HepG2 (cell line): ENCODE results near the gene ACACA. TPM values are rescaled to one million over a fixed set of nuclear protein-coding genes. Genes with fewer than 3 reads are reported as not detected.

Source experiments
- ARID3A ChIP-seq: IDR thresholded peaks from 2 replicates; pipeline ENCODE4 v1.6.1; 2012; ENCODE audit warnings: low read depth, low read length, improper control_type of control experiment
- CENPX ChIP-seq: sonication (generic); formaldehyde crosslinking; IDR thresholded peaks from 2 replicates; pipeline ENCODE4 v1.9.0; 2021; ENCODE audit warnings: mild to moderate bottlenecking, missing genetic modification reagents, moderate library complexity
- ESRRA ChIP-seq: sonication (generic); formaldehyde crosslinking; IDR thresholded peaks from 2 replicates; pipeline ENCODE4 v1.5.1; 2020; ENCODE audit warnings: mild to moderate bottlenecking, low read depth, missing genetic modification reagents
- GTF3A ChIP-seq: sonication (generic); formaldehyde crosslinking; conservative IDR thresholded peaks from 2 replicates; pipeline ENCODE4 v1.4.0; 2020; ENCODE audit warnings: mild to moderate bottlenecking, missing genetic modification reagents
- KMT2A ChIP-seq: sonication (generic); formaldehyde crosslinking; IDR thresholded peaks from 2 replicates; pipeline ENCODE4 v1.4.0; 2020; ENCODE audit warnings: missing genetic modification reagents
- MXI1 ChIP-seq: IDR thresholded peaks from 3 replicates; pipeline ENCODE4 v1.6.1; 2012; ENCODE audit warnings: low read depth, low read length, inconsistent platforms, borderline replicate concordance
- NCOA1 ChIP-seq: sonication (generic); formaldehyde crosslinking; IDR thresholded peaks from 2 replicates; pipeline ENCODE4 v1.9.0; 2021; ENCODE audit warnings: missing genetic modification reagents
- PBX2 ChIP-seq: IDR thresholded peaks from 2 replicates; pipeline ENCODE4 v1.6.1; 2016; ENCODE audit warnings: control low read depth
- SATB2 ChIP-seq: sonication (generic); formaldehyde crosslinking; IDR thresholded peaks from 2 replicates; pipeline ENCODE4 v1.5.0; 2020; ENCODE audit warnings: missing genetic modification reagents
- SRY ChIP-seq: sonication (generic); formaldehyde crosslinking; IDR thresholded peaks from 2 replicates; pipeline ENCODE4 v1.8.0; 2022; ENCODE audit warnings: mild to moderate bottlenecking, missing genetic modification reagents
- YEATS4 ChIP-seq: sonication (generic); formaldehyde crosslinking; IDR thresholded peaks from 2 replicates; pipeline ENCODE4 v1.4.0; 2020; ENCODE audit warnings: missing genetic modification reagents, borderline replicate concordance
- ZNF430 ChIP-seq: sonication (generic); formaldehyde crosslinking; IDR thresholded peaks from 2 replicates; pipeline ENCODE4 v1.9.0; 2021; ENCODE audit warnings: mild to moderate bottlenecking, missing genetic modification reagents
- ZNF501 ChIP-seq: sonication (generic); formaldehyde crosslinking; IDR thresholded peaks from 2 replicates; pipeline ENCODE4 v1.5.1; 2020; ENCODE audit warnings: mild to moderate bottlenecking, moderate library complexity, missing genetic modification reagents
- ZNF614 ChIP-seq: IDR thresholded peaks from 2 replicates; pipeline ENCODE4 v1.6.1; 2018; ENCODE audit warnings: missing biosample characterization, missing genetic modification reagents, inconsistent platforms, borderline replicate concordance
- ZNF629 ChIP-seq: sonication (generic); formaldehyde crosslinking; conservative IDR thresholded peaks from 2 replicates; pipeline ENCODE4 v1.5.0; 2020; ENCODE audit warnings: missing genetic modification reagents
- polyA plus RNA-seq, 8 experiments: library from polyadenylated mRNA; depleted of rRNA in 3 of 8; stranded (reverse) in 7 of 8; unstranded in 1 of 8; fragments of >200 nt; fragmentation: Illumina TruSeq in 4 of 8; extraction: Trizol in 4 of 8; gene quantifications; 2 replicates each; pipeline versions ENCODE4 v1.2.1 to v1.2.3, GENCODE V29; 2011 to 2016; ENCODE audit warnings: low read depth in 4 of 8, missing spikeins in 1 of 8, mixed read lengths in 1 of 8; ENCODE audit not compliant: insufficient read depth in 1 of 8
- total RNA-seq, 5 experiments: library from RNA; depleted of rRNA; stranded (reverse); fragments of >200 nt; fragmentation: Illumina TruSeq; extraction: Trizol; gene quantifications; 2 replicates each; pipeline ENCODE4 v1.2.3, GENCODE V29; 2016; ENCODE audit warnings: low read depth in 1 of 5
- TF ChIP-seq, protein P1 (sequence below): sonication (generic); formaldehyde crosslinking; IDR thresholded peaks from 2 replicates; pipeline ENCODE4 v1.8.0; 2022; ENCODE audit warnings: mild to moderate bottlenecking, missing genetic modification reagents, moderate library complexity
- TF ChIP-seq, protein P2 (sequence below): IDR thresholded peaks from 2 replicates; pipeline ENCODE4 v1.6.1; 2016; ENCODE audit warnings: missing genetic modification reagents, missing compliant biosample characterization
- TF ChIP-seq, protein P3 (sequence below): sonication (generic); formaldehyde crosslinking; conservative IDR thresholded peaks from 2 replicates; pipeline ENCODE4 v1.4.0; 2020; ENCODE audit warnings: missing genetic modification reagents
- TF ChIP-seq, protein P4 (sequence below): sonication (generic); formaldehyde crosslinking; IDR thresholded peaks from 2 replicates; pipeline ENCODE4 v1.5.1; 2020; ENCODE audit warnings: mild to moderate bottlenecking, moderate library complexity, missing genetic modification reagents

ACACA gene
- total and polyA plus RNA-seq, 2 of the 13 experiments (the other 11 are each of a cell fraction or from before 2014, with no cell fraction given): 39.2 to 47.2 TPM

DNA sequence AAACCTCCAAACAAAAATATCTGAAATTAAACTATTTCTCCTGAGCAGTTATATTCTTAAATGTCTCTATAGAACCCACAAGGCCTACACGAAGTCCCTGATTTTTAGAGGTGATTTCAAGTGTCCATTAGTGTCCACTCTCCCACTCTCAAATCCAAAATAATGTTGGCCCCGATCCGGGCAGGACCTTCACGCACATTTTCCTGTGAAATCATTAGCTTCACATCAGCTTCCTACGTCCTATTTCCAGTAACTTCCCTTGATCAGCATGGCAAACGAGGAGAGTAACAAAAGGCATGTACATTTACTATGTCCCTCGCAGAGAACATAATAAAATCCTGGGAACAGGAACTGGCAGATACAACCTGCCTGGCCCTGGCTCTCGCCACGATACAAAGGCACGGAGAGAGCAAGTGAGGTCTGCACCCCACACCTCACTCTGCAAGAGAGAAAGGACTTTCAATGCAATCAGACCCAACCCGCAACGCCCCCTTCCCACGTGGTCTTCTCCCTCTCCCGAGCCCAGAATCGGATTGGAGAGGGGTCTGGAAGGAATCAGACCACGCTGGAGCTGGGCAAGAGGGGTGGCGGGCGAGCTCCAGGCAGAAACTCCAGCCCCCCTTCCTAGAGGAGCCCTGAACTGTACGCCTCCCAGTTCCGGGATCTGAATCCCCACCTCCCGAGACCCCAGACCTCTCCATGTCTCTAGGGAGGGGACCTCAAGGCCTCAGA lies 48.4 kb downstream of the ACACA start (continued):
- TF ChIP-seq, protein P1, sequence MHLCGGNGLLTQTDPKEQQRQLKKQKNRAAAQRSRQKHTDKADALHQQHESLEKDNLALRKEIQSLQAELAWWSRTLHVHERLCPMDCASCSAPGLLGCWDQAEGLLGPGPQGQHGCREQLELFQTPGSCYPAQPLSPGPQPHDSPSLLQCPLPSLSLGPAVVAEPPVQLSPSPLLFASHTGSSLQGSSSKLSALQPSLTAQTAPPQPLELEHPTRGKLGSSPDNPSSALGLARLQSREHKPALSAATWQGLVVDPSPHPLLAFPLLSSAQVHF: 0 out of 2 replicates have a peak, but pooled peaks have one; percentile 48
- TF ChIP-seq ESRRA (no peak), NCOA1 (CRISPR knock-in tag) (0 out of 2 replicates have a peak, but pooled peaks have one; percentile 32), SATB2 (CRISPR knock-in tag) (0 out of 2 replicates have a peak, but pooled peaks have one; percentile 33), ZNF501 (CRISPR knock-in tag) (peak; percentile 69; the same call in 1 of the 2 replicates), GTF3A (CRISPR knock-in tag) (0 out of 2 replicates have a peak, but pooled peaks have one; percentile 30), PBX2 (CRISPR knock-in tag) (no peak), YEATS4 (CRISPR knock-in tag) (no peak), SRY (peak; percentile 71), MXI1 (peak; percentile 84; the same call in 1 of the 3 replicates), ARID3A (no peak), ZNF614 (CRISPR knock-in tag) (peak; percentile 56), ZNF629 (CRISPR knock-in tag) (no peak), CENPX (no peak), KMT2A (CRISPR knock-in tag) (no peak; the same call in 1 of the 2 replicates), ZNF430 (CRISPR knock-in tag) (0 out of 2 replicates have a peak, but pooled peaks have one; percentile 40)
- TF ChIP-seq, protein P2, sequence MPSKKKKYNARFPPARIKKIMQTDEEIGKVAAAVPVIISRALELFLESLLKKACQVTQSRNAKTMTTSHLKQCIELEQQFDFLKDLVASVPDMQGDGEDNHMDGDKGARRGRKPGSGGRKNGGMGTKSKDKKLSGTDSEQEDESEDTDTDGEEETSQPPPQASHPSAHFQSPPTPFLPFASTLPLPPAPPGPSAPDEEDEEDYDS (CRISPR knock-in tag): peak; percentile 78
- TF ChIP-seq, protein P3, sequence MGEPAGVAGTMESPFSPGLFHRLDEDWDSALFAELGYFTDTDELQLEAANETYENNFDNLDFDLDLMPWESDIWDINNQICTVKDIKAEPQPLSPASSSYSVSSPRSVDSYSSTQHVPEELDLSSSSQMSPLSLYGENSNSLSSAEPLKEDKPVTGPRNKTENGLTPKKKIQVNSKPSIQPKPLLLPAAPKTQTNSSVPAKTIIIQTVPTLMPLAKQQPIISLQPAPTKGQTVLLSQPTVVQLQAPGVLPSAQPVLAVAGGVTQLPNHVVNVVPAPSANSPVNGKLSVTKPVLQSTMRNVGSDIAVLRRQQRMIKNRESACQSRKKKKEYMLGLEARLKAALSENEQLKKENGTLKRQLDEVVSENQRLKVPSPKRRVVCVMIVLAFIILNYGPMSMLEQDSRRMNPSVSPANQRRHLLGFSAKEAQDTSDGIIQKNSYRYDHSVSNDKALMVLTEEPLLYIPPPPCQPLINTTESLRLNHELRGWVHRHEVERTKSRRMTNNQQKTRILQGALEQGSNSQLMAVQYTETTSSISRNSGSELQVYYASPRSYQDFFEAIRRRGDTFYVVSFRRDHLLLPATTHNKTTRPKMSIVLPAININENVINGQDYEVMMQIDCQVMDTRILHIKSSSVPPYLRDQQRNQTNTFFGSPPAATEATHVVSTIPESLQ (CRISPR knock-in tag): 0 out of 2 replicates have a peak, but pooled peaks have one; percentile 42
- TF ChIP-seq, protein P4, sequence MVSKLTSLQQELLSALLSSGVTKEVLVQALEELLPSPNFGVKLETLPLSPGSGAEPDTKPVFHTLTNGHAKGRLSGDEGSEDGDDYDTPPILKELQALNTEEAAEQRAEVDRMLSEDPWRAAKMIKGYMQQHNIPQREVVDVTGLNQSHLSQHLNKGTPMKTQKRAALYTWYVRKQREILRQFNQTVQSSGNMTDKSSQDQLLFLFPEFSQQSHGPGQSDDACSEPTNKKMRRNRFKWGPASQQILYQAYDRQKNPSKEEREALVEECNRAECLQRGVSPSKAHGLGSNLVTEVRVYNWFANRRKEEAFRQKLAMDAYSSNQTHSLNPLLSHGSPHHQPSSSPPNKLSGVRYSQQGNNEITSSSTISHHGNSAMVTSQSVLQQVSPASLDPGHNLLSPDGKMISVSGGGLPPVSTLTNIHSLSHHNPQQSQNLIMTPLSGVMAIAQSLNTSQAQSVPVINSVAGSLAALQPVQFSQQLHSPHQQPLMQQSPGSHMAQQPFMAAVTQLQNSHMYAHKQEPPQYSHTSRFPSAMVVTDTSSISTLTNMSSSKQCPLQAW (CRISPR knock-in tag): peak; percentile 49; the same call in 1 of the 2 replicates
